Esophagus muscularis mucosa (tissue), 4 donors: ENCODE measurements around the gene CLNK.

Experiments
- EP300 ChIP-seq: sonication (generic); formaldehyde crosslinking; IDR thresholded peaks from one replicate; pipeline ENCODE4 v1.6.1; 2017; ENCODE audit warnings: antibody characterized with exemption
- POLR2AphosphoS5 ChIP-seq, 2 donors: sonication (generic); formaldehyde crosslinking; IDR thresholded peaks; one replicate each; pipeline ENCODE4 v1.6.1; 2017; ENCODE audit warnings: antibody characterized with exemption in 2 of 2
- TF ChIP-seq, protein P1 (sequence below), 3 experiments: fragments of 200-600 bp in 2 of 3; fragments of 450-650 bp in 1 of 3; sonication (generic) in 2 of 3; IDR thresholded peaks; one replicate each; pipeline ENCODE4 v1.5.1; 2017 to 2019; ENCODE audit warnings: antibody characterized with exemption in 3 of 3, mild to moderate bottlenecking in 2 of 3, moderate library complexity in 1 of 3

DNA sequence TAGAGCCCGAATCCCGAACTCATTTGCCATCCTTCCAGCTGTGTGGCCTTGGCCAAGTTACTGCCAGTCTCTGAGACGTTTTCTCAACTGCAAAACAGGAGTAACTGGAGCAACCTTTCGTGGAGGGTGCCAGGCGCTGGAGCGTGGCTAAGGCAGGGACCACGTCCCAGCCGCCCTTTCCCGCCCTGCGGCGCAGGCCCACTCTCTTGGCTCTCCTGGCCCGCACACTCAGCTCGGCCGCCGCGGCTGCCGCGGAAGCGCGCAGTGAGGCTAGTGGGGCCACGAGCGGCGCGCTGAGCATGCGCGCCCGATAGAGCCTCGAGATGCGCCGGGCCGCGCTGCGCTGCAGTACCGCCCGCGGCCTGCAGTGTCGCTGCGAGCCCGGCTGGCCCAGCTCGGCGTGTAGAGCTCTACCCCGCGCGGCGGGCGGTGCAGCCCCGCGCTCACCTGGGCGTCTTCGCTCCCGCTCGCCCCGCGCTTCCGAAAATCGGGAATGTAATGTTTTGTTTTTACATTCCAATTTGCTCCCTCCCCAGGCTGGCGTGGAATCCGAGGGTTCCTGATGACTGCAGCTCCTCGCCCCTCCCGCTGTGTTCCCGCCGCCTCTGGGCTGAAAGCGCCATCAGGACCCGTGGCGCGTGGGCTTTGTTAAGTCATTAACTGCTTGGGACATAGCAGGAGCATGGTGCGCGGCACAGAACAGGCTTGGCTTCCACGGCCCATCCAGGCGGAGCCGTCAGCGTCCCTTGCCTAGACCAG, 223.3 kb downstream of the CLNK start:
- TF ChIP-seq, protein P1, sequence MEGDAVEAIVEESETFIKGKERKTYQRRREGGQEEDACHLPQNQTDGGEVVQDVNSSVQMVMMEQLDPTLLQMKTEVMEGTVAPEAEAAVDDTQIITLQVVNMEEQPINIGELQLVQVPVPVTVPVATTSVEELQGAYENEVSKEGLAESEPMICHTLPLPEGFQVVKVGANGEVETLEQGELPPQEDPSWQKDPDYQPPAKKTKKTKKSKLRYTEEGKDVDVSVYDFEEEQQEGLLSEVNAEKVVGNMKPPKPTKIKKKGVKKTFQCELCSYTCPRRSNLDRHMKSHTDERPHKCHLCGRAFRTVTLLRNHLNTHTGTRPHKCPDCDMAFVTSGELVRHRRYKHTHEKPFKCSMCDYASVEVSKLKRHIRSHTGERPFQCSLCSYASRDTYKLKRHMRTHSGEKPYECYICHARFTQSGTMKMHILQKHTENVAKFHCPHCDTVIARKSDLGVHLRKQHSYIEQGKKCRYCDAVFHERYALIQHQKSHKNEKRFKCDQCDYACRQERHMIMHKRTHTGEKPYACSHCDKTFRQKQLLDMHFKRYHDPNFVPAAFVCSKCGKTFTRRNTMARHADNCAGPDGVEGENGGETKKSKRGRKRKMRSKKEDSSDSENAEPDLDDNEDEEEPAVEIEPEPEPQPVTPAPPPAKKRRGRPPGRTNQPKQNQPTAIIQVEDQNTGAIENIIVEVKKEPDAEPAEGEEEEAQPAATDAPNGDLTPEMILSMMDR (IDR thresholded peaks at IDR 0.05), result peak in 2 of 3 experiments; percentile 83 to 90
- peak in 1 of 2 donors; percentile 35 for TF ChIP-seq POLR2AphosphoS5 (IDR thresholded peaks at IDR 0.05)
- no peak for TF ChIP-seq EP300
